GM19238 (cell line): ENCODE measurements around the gene SCD5.

Experiments used
- DNase-seq: peaks from one replicate; pipeline ENCODE4 v3.0.0; 2011; ENCODE audit warnings: low spot score; ENCODE audit not compliant: insufficient read length

The SCD5 gene

GRCh38 chr4:82773057-82773456 is 25.5 kb downstream of the SCD5 start:
- DNase-seq: no peak

GRCh38 chr4:82770607-82771006 is 28.0 kb downstream of the SCD5 start:
- DNase-seq: no peak

- no peak for DNase-seq
These were observed 33.5 kb downstream of the SCD5 start for GRCh38 chr4:82765134-82765533.

- DNase-seq: no peak
These were observed 37.4 kb downstream of the SCD5 start for GRCh38 chr4:82761229-82761628.

- no peak for DNase-seq
These were observed 39.6 kb downstream of the SCD5 start for GRCh38 chr4:82758701-82759685.

GRCh38 chr4:82756061-82756460 is 42.5 kb downstream of the SCD5 start:
- no peak for DNase-seq

GRCh38 chr4:82755650-82756049 is 42.9 kb downstream of the SCD5 start:
- no peak for DNase-seq

- DNase-seq: no peak
These were observed 44.0 kb downstream of the SCD5 start for GRCh38 chr4:82754513-82755165.

GRCh38 chr4:82753725-82754410 is 44.7 kb downstream of the SCD5 start:
- DNase-seq: no peak

GRCh38 chr4:82753238-82753637 is 45.4 kb downstream of the SCD5 start:
- DNase-seq: no peak

GRCh38 chr4:82748810-82749470 is 49.7 kb downstream of the SCD5 start:
- no peak for DNase-seq

- no peak for DNase-seq
These were observed 50.7 kb downstream of the SCD5 start for GRCh38 chr4:82747686-82748575.

- no peak for DNase-seq
These were observed 51.7 kb downstream of the SCD5 start for GRCh38 chr4:82746705-82747574.

GRCh38 chr4:82745173-82745842 is 53.3 kb downstream of the SCD5 start:
- no peak for DNase-seq

GRCh38 chr4:82744284-82744968 is 54.2 kb downstream of the SCD5 start:
- DNase-seq: no peak

GRCh38 chr4:82741188-82741587 is 57.4 kb downstream of the SCD5 start:
- no peak for DNase-seq

- DNase-seq: peak; percentile 74
These were observed 59.1 kb downstream of the SCD5 start for GRCh38 chr4:82739287-82740190.
